ENCODE results near the gene MYLK.

- TF ChIP-seq CTCF (IDR thresholded peaks at IDR 0.05) (no peak), EZH2 (IDR thresholded peaks at IDR 0.05; ENCODE audit: borderline replicate concordance, insufficient read depth, low read depth, low read length, poor library complexity, severe bottlenecking) (no peak)
These were observed 194.3 kb downstream of the MYLK start for GRCh38 chr3:123689831-123690230.

All from B cell (primary cell).